B cell (primary cell): Measurements from ENCODE around the gene QRICH1. TPM values are rescaled to one million over a fixed set of nuclear protein-coding genes. Genes with fewer than 3 reads are reported as not detected.

ENCODE experiments used
- ATAC-seq: fragments of 200-7000 bp; cut with Tn5 transposase; one replicate; pipeline ENCODE4 v1.10.0; 2021; ENCODE audit warnings: low read depth, mild to moderate bottlenecking, moderate number of reproducible peaks, moderate library complexity
- CTCF ChIA-PET: fragments of 350-600 bp; sonication (Branson Sonifier 250); formaldehyde crosslinking; loops from one replicate; lab custom pipeline; 2021; ENCODE audit warnings: antibody characterized with exemption, inconsistent platforms; lab: Charles Lee
- POLR2A ChIA-PET: fragments of 350-600 bp; sonication (Branson Sonifier 250); formaldehyde crosslinking; loops from one replicate; lab custom pipeline; 2021; ENCODE audit warnings: antibody characterized with exemption; lab: Charles Lee
- DNase-seq: peaks from one replicate; pipeline ENCODE4 v3.0.0; 2013
- H2AFZ ChIP-seq: 2 replicates; pipeline ENCODE4 v1.6.1; 2012; ENCODE audit warnings: mild to moderate bottlenecking, low read depth, low read length; ENCODE audit not compliant: insufficient read depth, poor library complexity, severe bottlenecking
- H3K27ac ChIP-seq, 2 donors: 1 replicate in 1 of 2; 2 replicates in 1 of 2; pipeline ENCODE4 v1.5.1; 2012 to 2013; ENCODE audit warnings: low read length in 2 of 2, mild to moderate bottlenecking in 2 of 2, moderate library complexity in 1 of 2
- H3K27me3 ChIP-seq, 4 experiments: fragments of 200-600 bp in 1 of 4; sonication (generic) in 1 of 4; replicated peaks in 1 of 4; 1 replicate in 2 of 4; 2 replicates in 2 of 4; pipeline versions ENCODE4 v1.6.1 to v1.7.0; 2013 to 2016; ENCODE audit warnings: low read length in 3 of 4, mild to moderate bottlenecking in 2 of 4, mixed read lengths in 1 of 4, moderate library complexity in 1 of 4; ENCODE audit not compliant: insufficient read depth in 4 of 4, control insufficient read depth in 3 of 4; ENCODE audit errors: control extremely low read depth in 1 of 4
- H3K36me3 ChIP-seq, 2 experiments: replicated peaks in 1 of 2; 1 replicate in 1 of 2; 2 replicates in 1 of 2; pipeline versions ENCODE4 v1.6.1 to v1.7.1; 2013; ENCODE audit warnings: low read length in 1 of 2; ENCODE audit not compliant: insufficient read depth in 2 of 2, control insufficient read depth in 1 of 2; ENCODE audit errors: control extremely low read depth in 1 of 2, extremely low read depth in 1 of 2
- H3K4me1 ChIP-seq, 2 donors: fragments of 200-600 bp in 1 of 2; sonication (generic) in 1 of 2; 1 replicate in 1 of 2; 2 replicates in 1 of 2; pipeline versions ENCODE4 v1.5.1 to v1.6.1; 2013 to 2017; ENCODE audit warnings: low read length in 2 of 2; ENCODE audit not compliant: control insufficient read depth in 2 of 2, insufficient read depth in 2 of 2
- H3K4me2 ChIP-seq: replicated peaks from 2 replicates; pipeline ENCODE3; 2012; ENCODE audit warnings: mild to moderate bottlenecking, low read depth, low read length; ENCODE audit not compliant: poor library complexity, severe bottlenecking
- H3K4me3 ChIP-seq, 5 experiments: fragments of 200-600 bp in 1 of 5; sonication (generic) in 1 of 5; 1 replicate in 3 of 5; 2 replicates in 2 of 5; pipeline versions ENCODE4 v1.5.1 to v1.7.0; 2011 to 2016; ENCODE audit warnings: low read length in 4 of 5, mild to moderate bottlenecking in 4 of 5, low read depth in 2 of 5, control low read depth in 1 of 5, moderate library complexity in 1 of 5; ENCODE audit not compliant: insufficient read depth in 1 of 5; ENCODE audit errors: control extremely low read depth in 1 of 5, extremely low read depth in 1 of 5
- H3K79me2 ChIP-seq: fragments of 200-600 bp; sonication (generic); one replicate; pipeline ENCODE4 v1.6.0; 2016; ENCODE audit warnings: low read length; ENCODE audit not compliant: control insufficient read depth, insufficient read depth
- H3K9ac ChIP-seq: fragments of 200-600 bp; sonication (generic); 2 replicates; pipeline ENCODE4 v1.6.1; 2017; ENCODE audit warnings: mild to moderate bottlenecking, low read length, moderate library complexity
- H3K9me3 ChIP-seq, 3 donors: one replicate each; pipeline versions ENCODE4 v1.6.1 to v1.7.1; 2013; ENCODE audit warnings: low read length in 2 of 3; ENCODE audit not compliant: control insufficient read depth in 2 of 3, insufficient read depth in 1 of 3; ENCODE audit errors: control extremely low read depth in 1 of 3
- H4K20me1 ChIP-seq: 2 replicates; pipeline ENCODE4 v1.6.0; 2012; ENCODE audit warnings: mild to moderate bottlenecking, low read length; ENCODE audit not compliant: insufficient read depth, control insufficient read depth, poor library complexity, severe bottlenecking
- H3K27ac Mint-ChIP-seq: one replicate; pipeline ENCODE4 v1.8.0; 2021; ENCODE audit warnings: mixed read lengths
- H3K27me3 Mint-ChIP-seq: one replicate; pipeline ENCODE4 v1.8.0; 2021; ENCODE audit warnings: mixed read lengths
- H3K4me1 Mint-ChIP-seq: one replicate; pipeline ENCODE4 v1.8.0; 2021; ENCODE audit warnings: mixed read lengths
- H3K4me3 Mint-ChIP-seq: one replicate; pipeline ENCODE4 v1.8.0; 2021; ENCODE audit warnings: mixed read lengths
- H3K9me3 Mint-ChIP-seq: one replicate; pipeline ENCODE4 v1.8.0; 2022; ENCODE audit warnings: mixed read lengths; ENCODE audit not compliant: insufficient read depth
- CTCF ChIP-seq: fragments of 200-600 bp; IDR thresholded peaks from one replicate; pipeline ENCODE4 v1.8.0; 2022; ENCODE audit warnings: antibody characterized with exemption, mild to moderate bottlenecking
- EZH2 ChIP-seq: IDR thresholded peaks from 2 replicates; pipeline ENCODE4 v1.6.1; 2012; ENCODE audit warnings: borderline replicate concordance, low read depth, mild to moderate bottlenecking, moderate library complexity, low read length; ENCODE audit not compliant: insufficient read depth, poor library complexity, severe bottlenecking
- WGBS: methylation state at CpG from one replicate; pipeline ENCODE4 v1.1.5; 2013; ENCODE audit warnings: missing lambda C conversion rate; ENCODE audit not compliant: insufficient coverage; 5-methylcytosine and 5-hydroxymethylcytosine counted together
- intact Hi-C: fragments of 100-400 bp; cut with micrococcal nuclease; formaldehyde crosslinking; loops from one replicate; pipeline ENCODE4 v1.10.0; 2022
- polyA plus RNA-seq: library from polyadenylated mRNA; depleted of rRNA; stranded (reverse); fragments of >200 nt; gene quantifications from 2 replicates; pipeline ENCODE4 v1.2.3, GENCODE V29; 2012
- total RNA-seq, 2 donors: library from RNA; stranded (reverse); fragments of 120-200 nt in 1 of 2; gene quantifications; 1 replicate in 1 of 2; 2 replicates in 1 of 2; pipeline versions ENCODE4 v1.2.3 to v1.2.4, GENCODE V29; 2013 to 2022

Gene QRICH1
- total and polyA plus RNA-seq, 2 donors (not counting 1 experiment from before 2014, with no cell fraction given): 179 to 187 TPM

- TF ChIP-seq CTCF: no peak
- TF ChIP-seq EZH2: no peak
- POLR2A ChIA-PET: interaction anchor here (0.5 kb wide), 1 partner anchor 9 kb away, joined by 5 read pairs; no protein-coding TSS in a partner anchor
Observed at GRCh38 chr3:48996640-48997039, 97.2 kb downstream of the QRICH1 start.

GRCh38 chr3:48993834-48994233, 100.0 kb downstream of the QRICH1 start:
- peaks cover 18 to 21% of the 10 kb centered on the region in 2 donors for H3K4me1 ChIP-seq
- H3K27me3 ChIP-seq: no peaks in the 10 kb centered on the region
- no peaks in the 10 kb centered on the region for H3K9me3 ChIP-seq
- H3K79me2 ChIP-seq: peaks cover 11% of the 10 kb centered on the region
- H3K27ac ChIP-seq: peak overlapping the region in 1 of 2 donors; percentile 9
- H2AFZ ChIP-seq: no peak overlapping the region
- H3K27me3 Mint-ChIP-seq: no peaks in the 10 kb centered on the region
- DNase-seq (no peak), ATAC-seq (no peak)
- H3K36me3 ChIP-seq: peaks cover 0 to 8% of the 10 kb centered on the region in 2 experiments
- no peak overlapping the region for H3K4me3 ChIP-seq
- peaks cover 25% of the 10 kb centered on the region for H3K4me1 Mint-ChIP-seq
- ChIA-PET POLR2A (no interaction called here), CTCF (interaction anchor here (0.6 kb wide), 1 partner anchor 212 kb away, joined by 5 read pairs; no protein-coding TSS in a partner anchor)
- H3K4me2 ChIP-seq: no peak overlapping the region
- H3K4me3 Mint-ChIP-seq: no peak overlapping the region
- H3K9ac ChIP-seq: no peak overlapping the region
- TF ChIP-seq EZH2: no peak
- no peak for TF ChIP-seq CTCF
- H4K20me1 ChIP-seq: no peaks in the 10 kb centered on the region
- no peaks in the 10 kb centered on the region for H3K9me3 Mint-ChIP-seq
- intact Hi-C loops: no loop called here
- H3K27ac Mint-ChIP-seq: peak overlapping the region; percentile 10

More at GRCh38 chr3:48996640-48997039, 97.2 kb downstream of the QRICH1 start:
- Mint-ChIP-seq H3K27ac (no peak overlapping the region), H3K4me1 (peaks cover 4% of the 10 kb centered on the region), H3K4me3 (no peak overlapping the region), H3K9me3 (no peaks in the 10 kb centered on the region), H3K27me3 (no peaks in the 10 kb centered on the region)
- H3K4me2 ChIP-seq: no peak overlapping the region
- CTCF ChIA-PET: no interaction called here
- no peak overlapping the region for H3K27ac ChIP-seq
- peaks cover under 1% of the 10 kb centered on the region for H3K79me2 ChIP-seq
- no peaks in the 10 kb centered on the region for H3K27me3 ChIP-seq
- H3K9ac ChIP-seq: no peak overlapping the region
- DNase-seq (no peak), ATAC-seq (no peak)
- no peaks in the 10 kb centered on the region for H3K9me3 ChIP-seq
- no peak overlapping the region for H2AFZ ChIP-seq
- H3K4me3 ChIP-seq: no peak overlapping the region
- intact Hi-C loops: no loop called here
- H4K20me1 ChIP-seq: no peaks in the 10 kb centered on the region
- peaks cover under 1% of the 10 kb centered on the region in 2 donors for H3K4me1 ChIP-seq
- peaks cover 0 to 8% of the 10 kb centered on the region in 2 experiments for H3K36me3 ChIP-seq
- WGBS: 97% methylated on average over 8 of the region's 8 CpGs
